Liver (tissue), 9 donors: Measurements from ENCODE around the gene FNDC8. TPM values are rescaled to one million over a fixed set of nuclear protein-coding genes. Genes with fewer than 3 reads are reported as not detected.

ENCODE experiments used
- DNase-seq: peaks from one replicate; pipeline ENCODE4 v3.0.0-alpha.2; 2017; ENCODE audit warnings: low spot score
- H3K27ac ChIP-seq, 2 donors: one replicate each; pipeline ENCODE4 v1.7.0; 2013; ENCODE audit warnings: inconsistent platforms in 2 of 2, low read length in 2 of 2, control low read depth in 1 of 2, low read depth in 1 of 2, mild to moderate bottlenecking in 1 of 2
- H3K27me3 ChIP-seq, 4 donors: one replicate each; pipeline versions ENCODE4 v1.6.1 to v1.7.0; 2013; ENCODE audit warnings: low read length in 3 of 4, inconsistent platforms in 1 of 4, mild to moderate bottlenecking in 1 of 4, moderate library complexity in 1 of 4; ENCODE audit not compliant: control insufficient read depth in 4 of 4, insufficient read depth in 4 of 4
- H3K36me3 ChIP-seq, 4 donors: one replicate each; pipeline versions ENCODE4 v1.6.1 to v1.7.0; 2013; ENCODE audit warnings: low read length in 3 of 4, mild to moderate bottlenecking in 3 of 4, low read depth in 1 of 4, moderate library complexity in 1 of 4; ENCODE audit not compliant: control insufficient read depth in 4 of 4, insufficient read depth in 3 of 4
- H3K4me1 ChIP-seq, 4 donors: one replicate each; pipeline versions ENCODE4 v1.6.1 to v1.7.0; 2013; ENCODE audit warnings: low read length in 3 of 4, mild to moderate bottlenecking in 3 of 4, moderate library complexity in 1 of 4; ENCODE audit not compliant: control insufficient read depth in 4 of 4, insufficient read depth in 4 of 4
- H3K4me3 ChIP-seq, 3 donors: one replicate each; pipeline versions ENCODE4 v1.6.1 to v1.7.0; 2013; ENCODE audit warnings: low read length in 3 of 3, control low read depth in 1 of 3, low read depth in 1 of 3, mild to moderate bottlenecking in 1 of 3
- H3K9ac ChIP-seq, 2 donors: one replicate each; pipeline ENCODE4 v1.7.0; 2013; ENCODE audit warnings: low read length in 2 of 2, mild to moderate bottlenecking in 2 of 2, moderate library complexity in 2 of 2, control low read depth in 1 of 2, low read depth in 1 of 2
- H3K9me3 ChIP-seq, 4 donors: one replicate each; pipeline versions ENCODE4 v1.6.1 to v1.7.0; 2013; ENCODE audit warnings: low read length in 3 of 4; ENCODE audit not compliant: control insufficient read depth in 4 of 4
- EGR1 ChIP-seq, 2 donors: IDR thresholded peaks; 2 replicates each; pipeline ENCODE4 v1.6.1; 2016 to 2018; ENCODE audit warnings: antibody characterized with exemption in 2 of 2, low read depth in 2 of 2
- FOXA1 ChIP-seq: IDR thresholded peaks from 2 replicates; pipeline ENCODE4 v1.6.1; 2016; ENCODE audit warnings: antibody characterized with exemption
- FOXA2 ChIP-seq: IDR thresholded peaks from 2 replicates; pipeline ENCODE4 v1.6.1; 2016; ENCODE audit warnings: antibody characterized with exemption
- GABPA ChIP-seq, 2 donors: IDR thresholded peaks in 1 of 2; conservative IDR thresholded peaks in 1 of 2; 2 replicates each; pipeline ENCODE4 v1.6.1; 2016; ENCODE audit warnings: antibody characterized with exemption in 2 of 2, mild to moderate bottlenecking in 1 of 2, moderate library complexity in 1 of 2
- HNF4A ChIP-seq, 2 donors: conservative IDR thresholded peaks; 2 replicates each; pipeline ENCODE4 v1.6.1; 2016; ENCODE audit warnings: antibody characterized with exemption in 2 of 2, mild to moderate bottlenecking in 2 of 2
- HNF4G ChIP-seq: IDR thresholded peaks from 2 replicates; pipeline ENCODE4 v1.6.1; 2016; ENCODE audit warnings: antibody characterized with exemption
- NR2F2 ChIP-seq: IDR thresholded peaks from 2 replicates; pipeline ENCODE4 v1.6.1; 2016; ENCODE audit warnings: antibody characterized with exemption
- RAD21 ChIP-seq, 2 donors: IDR thresholded peaks; 2 replicates each; pipeline ENCODE4 v1.6.1; 2016; ENCODE audit warnings: antibody characterized with exemption in 2 of 2, mild to moderate bottlenecking in 2 of 2
- SP1 ChIP-seq: IDR thresholded peaks from 2 replicates; pipeline ENCODE4 v1.6.1; 2018; ENCODE audit warnings: antibody characterized with exemption, mild to moderate bottlenecking
- TAF1 ChIP-seq: conservative IDR thresholded peaks from 2 replicates; pipeline ENCODE4 v1.6.1; 2016; ENCODE audit warnings: antibody characterized with exemption, mild to moderate bottlenecking
- YY1 ChIP-seq: IDR thresholded peaks from 2 replicates; pipeline ENCODE4 v1.6.1; 2016; ENCODE audit warnings: antibody characterized with exemption, mild to moderate bottlenecking
- WGBS: extraction: QIAGEN DNeasy Blood & Tissue Kit; methylation state at CpG from one replicate; pipeline ENCODE4 v1.1.7; 2013; 5-methylcytosine and 5-hydroxymethylcytosine counted together
- polyA plus RNA-seq, 2 donors: library from polyadenylated mRNA; stranded (reverse) in 1 of 2; unstranded in 1 of 2; fragments of 200-250 nt in 1 of 2; fragments of >200 nt in 1 of 2; fragmentation: Nextera tagmentation in 1 of 2; extraction: Ambion mirVana in 1 of 2; gene quantifications; one replicate each; pipeline versions ENCODE4 v1.2.1 to v1.2.3, GENCODE V29; 2013 to 2015
- total RNA-seq, 2 donors: library from RNA; depleted of rRNA; stranded (reverse); fragments of >200 nt; gene quantifications; one replicate each; pipeline ENCODE4 v1.2.3, GENCODE V29; 2014
- TF ChIP-seq, protein P1 (sequence below): IDR thresholded peaks from 2 replicates; pipeline ENCODE4 v1.6.1; 2016; ENCODE audit warnings: antibody characterized with exemption, mild to moderate bottlenecking
- TF ChIP-seq, protein P2 (sequence below): IDR thresholded peaks from 2 replicates; pipeline ENCODE4 v1.6.1; 2016; ENCODE audit warnings: antibody characterized with exemption
- TF ChIP-seq, protein P3 (sequence below): fragments of 150-350 bp; IDR thresholded peaks from 2 replicates; pipeline ENCODE4 v1.5.1; 2017; ENCODE audit warnings: improper control_type of control experiment, low read depth, low read length; ENCODE audit not compliant: missing input control
- TF ChIP-seq, protein P4 (sequence below): IDR thresholded peaks from 2 replicates; pipeline ENCODE4 v1.6.1; 2016; ENCODE audit warnings: antibody characterized with exemption
- TF ChIP-seq, protein P5 (sequence below): IDR thresholded peaks from 2 replicates; pipeline ENCODE4 v1.6.1; 2016; ENCODE audit warnings: antibody characterized with exemption
- donor health status: healthy.
- donor health status: healthy.
- donor health status: healthy.
- donor health status: healthy.
- donor health status: healthy.

FNDC8 gene
- total and polyA plus RNA-seq, 4 donors = not detected

DNA sequence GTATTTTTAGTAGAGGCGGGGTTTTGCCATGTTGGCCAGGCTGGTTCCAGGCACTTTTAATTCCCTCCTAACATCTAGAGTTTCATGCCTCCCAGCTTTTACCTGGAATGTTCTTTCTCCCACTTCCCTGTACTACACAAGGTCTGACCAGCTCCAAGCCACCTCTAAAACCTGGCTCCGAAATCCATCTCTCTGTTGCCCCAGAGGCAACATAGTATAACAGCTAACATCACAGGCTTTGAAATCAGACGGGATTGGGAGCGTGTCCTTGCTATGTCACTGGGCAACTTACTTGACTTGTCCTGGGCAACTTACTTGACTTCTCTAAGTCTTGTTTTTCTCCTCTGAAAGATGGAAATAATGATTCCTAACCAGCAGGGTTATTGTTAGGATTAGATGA is 41.3 kb downstream of the FNDC8 start:
- Histone ChIP-seq H3K9me3 (no peaks in the 10 kb centered on the region), H3K27me3 (peaks cover 0 to 3% (median 0%) of the 10 kb centered on the region in 4 donors), H3K27ac (no peak overlapping the region), H3K36me3 (no peaks in the 10 kb centered on the region), H3K4me1 (no peaks in the 10 kb centered on the region), H3K9ac (no peak overlapping the region), H3K4me3 (no peak overlapping the region)
- 80% methylated on average over 4 of the region's 4 CpGs for WGBS
- DNase-seq = no peak
- TF ChIP-seq RAD21 (IDR thresholded peaks at IDR 0.05) = no peak
- no peak for TF ChIP-seq FOXA1
- TF ChIP-seq HNF4G = no peak
- TF ChIP-seq EGR1 (IDR thresholded peaks at IDR 0.05; ENCODE audit: low read depth in 2 of 2) = no peak
- TF ChIP-seq, protein P1, sequence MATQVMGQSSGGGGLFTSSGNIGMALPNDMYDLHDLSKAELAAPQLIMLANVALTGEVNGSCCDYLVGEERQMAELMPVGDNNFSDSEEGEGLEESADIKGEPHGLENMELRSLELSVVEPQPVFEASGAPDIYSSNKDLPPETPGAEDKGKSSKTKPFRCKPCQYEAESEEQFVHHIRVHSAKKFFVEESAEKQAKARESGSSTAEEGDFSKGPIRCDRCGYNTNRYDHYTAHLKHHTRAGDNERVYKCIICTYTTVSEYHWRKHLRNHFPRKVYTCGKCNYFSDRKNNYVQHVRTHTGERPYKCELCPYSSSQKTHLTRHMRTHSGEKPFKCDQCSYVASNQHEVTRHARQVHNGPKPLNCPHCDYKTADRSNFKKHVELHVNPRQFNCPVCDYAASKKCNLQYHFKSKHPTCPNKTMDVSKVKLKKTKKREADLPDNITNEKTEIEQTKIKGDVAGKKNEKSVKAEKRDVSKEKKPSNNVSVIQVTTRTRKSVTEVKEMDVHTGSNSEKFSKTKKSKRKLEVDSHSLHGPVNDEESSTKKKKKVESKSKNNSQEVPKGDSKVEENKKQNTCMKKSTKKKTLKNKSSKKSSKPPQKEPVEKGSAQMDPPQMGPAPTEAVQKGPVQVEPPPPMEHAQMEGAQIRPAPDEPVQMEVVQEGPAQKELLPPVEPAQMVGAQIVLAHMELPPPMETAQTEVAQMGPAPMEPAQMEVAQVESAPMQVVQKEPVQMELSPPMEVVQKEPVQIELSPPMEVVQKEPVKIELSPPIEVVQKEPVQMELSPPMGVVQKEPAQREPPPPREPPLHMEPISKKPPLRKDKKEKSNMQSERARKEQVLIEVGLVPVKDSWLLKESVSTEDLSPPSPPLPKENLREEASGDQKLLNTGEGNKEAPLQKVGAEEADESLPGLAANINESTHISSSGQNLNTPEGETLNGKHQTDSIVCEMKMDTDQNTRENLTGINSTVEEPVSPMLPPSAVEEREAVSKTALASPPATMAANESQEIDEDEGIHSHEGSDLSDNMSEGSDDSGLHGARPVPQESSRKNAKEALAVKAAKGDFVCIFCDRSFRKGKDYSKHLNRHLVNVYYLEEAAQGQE = no peak
- TF ChIP-seq GABPA (IDR thresholded peaks at IDR 0.05 in 1 of 2, conservative IDR thresholded peaks at IDR 0.05 in 1 of 2) = no peak
- TF ChIP-seq TAF1 = no peak
- TF ChIP-seq, protein P2, sequence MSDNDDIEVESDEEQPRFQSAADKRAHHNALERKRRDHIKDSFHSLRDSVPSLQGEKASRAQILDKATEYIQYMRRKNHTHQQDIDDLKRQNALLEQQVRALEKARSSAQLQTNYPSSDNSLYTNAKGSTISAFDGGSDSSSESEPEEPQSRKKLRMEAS = no peak
- TF ChIP-seq HNF4A (conservative IDR thresholded peaks at IDR 0.05) = no peak
- TF ChIP-seq SP1 = no peak
- TF ChIP-seq FOXA2 = no peak
- no peak for TF ChIP-seq YY1
- TF ChIP-seq, protein P3, sequence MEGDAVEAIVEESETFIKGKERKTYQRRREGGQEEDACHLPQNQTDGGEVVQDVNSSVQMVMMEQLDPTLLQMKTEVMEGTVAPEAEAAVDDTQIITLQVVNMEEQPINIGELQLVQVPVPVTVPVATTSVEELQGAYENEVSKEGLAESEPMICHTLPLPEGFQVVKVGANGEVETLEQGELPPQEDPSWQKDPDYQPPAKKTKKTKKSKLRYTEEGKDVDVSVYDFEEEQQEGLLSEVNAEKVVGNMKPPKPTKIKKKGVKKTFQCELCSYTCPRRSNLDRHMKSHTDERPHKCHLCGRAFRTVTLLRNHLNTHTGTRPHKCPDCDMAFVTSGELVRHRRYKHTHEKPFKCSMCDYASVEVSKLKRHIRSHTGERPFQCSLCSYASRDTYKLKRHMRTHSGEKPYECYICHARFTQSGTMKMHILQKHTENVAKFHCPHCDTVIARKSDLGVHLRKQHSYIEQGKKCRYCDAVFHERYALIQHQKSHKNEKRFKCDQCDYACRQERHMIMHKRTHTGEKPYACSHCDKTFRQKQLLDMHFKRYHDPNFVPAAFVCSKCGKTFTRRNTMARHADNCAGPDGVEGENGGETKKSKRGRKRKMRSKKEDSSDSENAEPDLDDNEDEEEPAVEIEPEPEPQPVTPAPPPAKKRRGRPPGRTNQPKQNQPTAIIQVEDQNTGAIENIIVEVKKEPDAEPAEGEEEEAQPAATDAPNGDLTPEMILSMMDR = no peak
- TF ChIP-seq, protein P4, sequence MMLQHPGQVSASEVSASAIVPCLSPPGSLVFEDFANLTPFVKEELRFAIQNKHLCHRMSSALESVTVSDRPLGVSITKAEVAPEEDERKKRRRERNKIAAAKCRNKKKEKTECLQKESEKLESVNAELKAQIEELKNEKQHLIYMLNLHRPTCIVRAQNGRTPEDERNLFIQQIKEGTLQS = no peak
- TF ChIP-seq, protein P5, sequence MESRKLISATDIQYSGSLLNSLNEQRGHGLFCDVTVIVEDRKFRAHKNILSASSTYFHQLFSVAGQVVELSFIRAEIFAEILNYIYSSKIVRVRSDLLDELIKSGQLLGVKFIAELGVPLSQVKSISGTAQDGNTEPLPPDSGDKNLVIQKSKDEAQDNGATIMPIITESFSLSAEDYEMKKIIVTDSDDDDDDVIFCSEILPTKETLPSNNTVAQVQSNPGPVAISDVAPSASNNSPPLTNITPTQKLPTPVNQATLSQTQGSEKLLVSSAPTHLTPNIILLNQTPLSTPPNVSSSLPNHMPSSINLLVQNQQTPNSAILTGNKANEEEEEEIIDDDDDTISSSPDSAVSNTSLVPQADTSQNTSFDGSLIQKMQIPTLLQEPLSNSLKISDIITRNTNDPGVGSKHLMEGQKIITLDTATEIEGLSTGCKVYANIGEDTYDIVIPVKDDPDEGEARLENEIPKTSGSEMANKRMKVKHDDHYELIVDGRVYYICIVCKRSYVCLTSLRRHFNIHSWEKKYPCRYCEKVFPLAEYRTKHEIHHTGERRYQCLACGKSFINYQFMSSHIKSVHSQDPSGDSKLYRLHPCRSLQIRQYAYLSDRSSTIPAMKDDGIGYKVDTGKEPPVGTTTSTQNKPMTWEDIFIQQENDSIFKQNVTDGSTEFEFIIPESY = no peak
- no peak for TF ChIP-seq NR2F2

DNA sequence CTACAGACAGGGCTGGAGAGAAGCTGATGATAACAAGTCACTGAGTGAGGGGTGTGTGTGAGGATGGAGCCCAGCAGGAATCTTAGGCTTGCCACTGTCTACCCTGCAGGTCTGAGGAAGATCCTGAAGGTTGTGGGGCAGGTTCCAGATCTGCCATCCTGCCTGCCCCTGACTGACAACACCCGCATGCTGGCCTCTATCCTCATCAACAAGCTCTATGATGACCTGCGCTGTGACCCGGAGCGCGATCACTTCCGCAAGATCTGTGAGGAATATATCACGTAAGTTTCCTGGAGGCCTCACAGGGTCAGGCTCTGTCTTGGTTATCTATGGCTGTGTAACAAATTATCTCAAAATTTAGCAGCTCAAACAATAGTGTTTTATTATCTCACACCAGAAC is 42.5 kb downstream of the FNDC8 start:
- no peaks in the 10 kb centered on the region for H3K9me3 ChIP-seq
- no peaks in the 10 kb centered on the region for H3K4me1 ChIP-seq
- no peaks in the 10 kb centered on the region for H3K36me3 ChIP-seq
- peaks cover 0 to 3% (median 0%) of the 10 kb centered on the region in 4 donors for H3K27me3 ChIP-seq
- no peak overlapping the region for H3K9ac ChIP-seq
- 93% methylated on average over 7 of the region's 7 CpGs for WGBS
- H3K27ac ChIP-seq = no peak overlapping the region
- no peak overlapping the region for H3K4me3 ChIP-seq
- no peak for DNase-seq
- TF ChIP-seq, protein P2 = no peak
- TF ChIP-seq TAF1 = no peak
- TF ChIP-seq, protein P1 = no peak
- TF ChIP-seq HNF4A (conservative IDR thresholded peaks at IDR 0.05) = no peak
- TF ChIP-seq, protein P5 = no peak
- no peak for TF ChIP-seq FOXA1
- no peak for TF ChIP-seq NR2F2
- TF ChIP-seq FOXA2 = no peak
- TF ChIP-seq, protein P4 = no peak
